ENCODE data around the gene CTSW. TPM values are rescaled to one million over a fixed set of nuclear protein-coding genes. Genes with fewer than 3 reads are reported as not detected.
A peak's percentile ranks its signal among the peaks of the same experiment; 100 is the strongest.

CTSW gene
- total RNA-seq, 1 experiment from 2014 or later = not detected

- peak; percentile 70; the same call in 1 of the 2 replicates for TF ChIP-seq ZBTB43 (CRISPR knock-in tag; IDR thresholded peaks at IDR 0.05)
- TF ChIP-seq, protein P1, sequence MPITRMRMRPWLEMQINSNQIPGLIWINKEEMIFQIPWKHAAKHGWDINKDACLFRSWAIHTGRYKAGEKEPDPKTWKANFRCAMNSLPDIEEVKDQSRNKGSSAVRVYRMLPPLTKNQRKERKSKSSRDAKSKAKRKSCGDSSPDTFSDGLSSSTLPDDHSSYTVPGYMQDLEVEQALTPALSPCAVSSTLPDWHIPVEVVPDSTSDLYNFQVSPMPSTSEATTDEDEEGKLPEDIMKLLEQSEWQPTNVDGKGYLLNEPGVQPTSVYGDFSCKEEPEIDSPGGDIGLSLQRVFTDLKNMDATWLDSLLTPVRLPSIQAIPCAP (CRISPR knock-in tag; IDR thresholded peaks at IDR 0.05) = peak; percentile 56; the same call in 1 of the 2 replicates
- TF ChIP-seq CREM (CRISPR knock-in tag; IDR thresholded peaks at IDR 0.05) = peak; percentile 80; the same call in 1 of the 2 replicates
- no peak for TF ChIP-seq ZNF416 (CRISPR knock-in tag; IDR thresholded peaks at IDR 0.05)
- no peak for TF ChIP-seq MXD4 (CRISPR knock-in tag; IDR thresholded peaks at IDR 0.05; ENCODE audit: borderline replicate concordance)
- peak; percentile 94 for TF ChIP-seq TP53 (CRISPR knock-in tag; IDR thresholded peaks at IDR 0.05)
- no peak for TF ChIP-seq SOX15 (CRISPR knock-in tag; IDR thresholded peaks at IDR 0.05)
- TF ChIP-seq, protein P2, sequence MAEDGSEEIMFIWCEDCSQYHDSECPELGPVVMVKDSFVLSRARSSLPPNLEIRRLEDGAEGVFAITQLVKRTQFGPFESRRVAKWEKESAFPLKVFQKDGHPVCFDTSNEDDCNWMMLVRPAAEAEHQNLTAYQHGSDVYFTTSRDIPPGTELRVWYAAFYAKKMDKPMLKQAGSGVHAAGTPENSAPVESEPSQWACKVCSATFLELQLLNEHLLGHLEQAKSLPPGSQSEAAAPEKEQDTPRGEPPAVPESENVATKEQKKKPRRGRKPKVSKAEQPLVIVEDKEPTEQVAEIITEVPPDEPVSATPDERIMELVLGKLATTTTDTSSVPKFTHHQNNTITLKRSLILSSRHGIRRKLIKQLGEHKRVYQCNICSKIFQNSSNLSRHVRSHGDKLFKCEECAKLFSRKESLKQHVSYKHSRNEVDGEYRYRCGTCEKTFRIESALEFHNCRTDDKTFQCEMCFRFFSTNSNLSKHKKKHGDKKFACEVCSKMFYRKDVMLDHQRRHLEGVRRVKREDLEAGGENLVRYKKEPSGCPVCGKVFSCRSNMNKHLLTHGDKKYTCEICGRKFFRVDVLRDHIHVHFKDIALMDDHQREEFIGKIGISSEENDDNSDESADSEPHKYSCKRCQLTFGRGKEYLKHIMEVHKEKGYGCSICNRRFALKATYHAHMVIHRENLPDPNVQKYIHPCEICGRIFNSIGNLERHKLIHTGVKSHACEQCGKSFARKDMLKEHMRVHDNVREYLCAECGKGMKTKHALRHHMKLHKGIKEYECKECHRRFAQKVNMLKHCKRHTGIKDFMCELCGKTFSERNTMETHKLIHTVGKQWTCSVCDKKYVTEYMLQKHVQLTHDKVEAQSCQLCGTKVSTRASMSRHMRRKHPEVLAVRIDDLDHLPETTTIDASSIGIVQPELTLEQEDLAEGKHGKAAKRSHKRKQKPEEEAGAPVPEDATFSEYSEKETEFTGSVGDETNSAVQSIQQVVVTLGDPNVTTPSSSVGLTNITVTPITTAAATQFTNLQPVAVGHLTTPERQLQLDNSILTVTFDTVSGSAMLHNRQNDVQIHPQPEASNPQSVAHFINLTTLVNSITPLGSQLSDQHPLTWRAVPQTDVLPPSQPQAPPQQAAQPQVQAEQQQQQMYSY (CRISPR knock-in tag; IDR thresholded peaks at IDR 0.05) = no peak
- peak; percentile 95 for TF ChIP-seq TEAD1 (CRISPR knock-in tag; IDR thresholded peaks at IDR 0.05)
- peak; percentile 93; the same call in 1 of the 2 replicates for TF ChIP-seq KAT7 (CRISPR knock-in tag; IDR thresholded peaks at IDR 0.05; ENCODE audit: borderline replicate concordance)
- TF ChIP-seq, protein P3, sequence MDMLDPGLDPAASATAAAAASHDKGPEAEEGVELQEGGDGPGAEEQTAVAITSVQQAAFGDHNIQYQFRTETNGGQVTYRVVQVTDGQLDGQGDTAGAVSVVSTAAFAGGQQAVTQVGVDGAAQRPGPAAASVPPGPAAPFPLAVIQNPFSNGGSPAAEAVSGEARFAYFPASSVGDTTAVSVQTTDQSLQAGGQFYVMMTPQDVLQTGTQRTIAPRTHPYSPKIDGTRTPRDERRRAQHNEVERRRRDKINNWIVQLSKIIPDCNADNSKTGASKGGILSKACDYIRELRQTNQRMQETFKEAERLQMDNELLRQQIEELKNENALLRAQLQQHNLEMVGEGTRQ (CRISPR knock-in tag; IDR thresholded peaks at IDR 0.05) = peak; percentile 62
- no peak for TF ChIP-seq ZNF512 (CRISPR knock-in tag; IDR thresholded peaks at IDR 0.05; ENCODE audit: borderline replicate concordance)
- TF ChIP-seq ZMAT4 (CRISPR knock-in tag; IDR thresholded peaks at IDR 0.05) = no peak
- peak; percentile 79; the same call in 1 of the 2 replicates for TF ChIP-seq ZNF232 (CRISPR knock-in tag; IDR thresholded peaks at IDR 0.05)
- no peak for TF ChIP-seq ATF1 (CRISPR knock-in tag; IDR thresholded peaks at IDR 0.05)
- TF ChIP-seq, protein P4, sequence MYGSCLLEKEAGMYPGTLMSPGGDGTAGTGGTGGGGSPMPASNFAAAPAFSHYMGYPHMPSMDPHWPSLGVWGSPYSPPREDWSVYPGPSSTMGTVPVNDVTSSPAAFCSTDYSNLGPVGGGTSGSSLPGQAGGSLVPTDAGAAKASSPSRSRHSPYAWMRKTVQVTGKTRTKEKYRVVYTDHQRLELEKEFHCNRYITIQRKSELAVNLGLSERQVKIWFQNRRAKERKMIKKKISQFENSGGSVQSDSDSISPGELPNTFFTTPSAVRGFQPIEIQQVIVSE (CRISPR knock-in tag; IDR thresholded peaks at IDR 0.05; ENCODE audit: borderline replicate concordance) = no peak
- no peak for TF ChIP-seq E2F1 (CRISPR knock-in tag; IDR thresholded peaks at IDR 0.05)
- TF ChIP-seq ERG (CRISPR knock-in tag; IDR thresholded peaks at IDR 0.05) = no peak
- TF ChIP-seq, protein P5, sequence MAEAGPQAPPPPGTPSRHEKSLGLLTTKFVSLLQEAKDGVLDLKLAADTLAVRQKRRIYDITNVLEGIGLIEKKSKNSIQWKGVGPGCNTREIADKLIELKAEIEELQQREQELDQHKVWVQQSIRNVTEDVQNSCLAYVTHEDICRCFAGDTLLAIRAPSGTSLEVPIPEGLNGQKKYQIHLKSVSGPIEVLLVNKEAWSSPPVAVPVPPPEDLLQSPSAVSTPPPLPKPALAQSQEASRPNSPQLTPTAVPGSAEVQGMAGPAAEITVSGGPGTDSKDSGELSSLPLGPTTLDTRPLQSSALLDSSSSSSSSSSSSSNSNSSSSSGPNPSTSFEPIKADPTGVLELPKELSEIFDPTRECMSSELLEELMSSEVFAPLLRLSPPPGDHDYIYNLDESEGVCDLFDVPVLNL (CRISPR knock-in tag; IDR thresholded peaks at IDR 0.05; ENCODE audit: borderline replicate concordance, low read depth) = no peak
- TF ChIP-seq GABPB1 (CRISPR knock-in tag; IDR thresholded peaks at IDR 0.05) = peak; percentile 56; the same call in 1 of the 2 replicates
- no peak for TF ChIP-seq ZNF317 (CRISPR knock-in tag; IDR thresholded peaks at IDR 0.05; ENCODE audit: borderline replicate concordance, low read depth)
- no peak for TF ChIP-seq SMAD4 (CRISPR knock-in tag; IDR thresholded peaks at IDR 0.05)
- TF ChIP-seq SMAD3 (CRISPR knock-in tag; IDR thresholded peaks at IDR 0.05; ENCODE audit: borderline replicate concordance) = peak; percentile 91; the same call in 1 of the 2 replicates
Measured at GRCh38 chr11:65890324-65891218, 10.9 kb downstream of the CTSW start, which contains the start of gene CCDC85B (continued).
